GM19438 (cell line): Measurements from ENCODE around the gene DNAJC6.

Experiments used
- ATAC-seq: cut with Tn5 transposase; IDR thresholded peaks from one replicate; pipeline ENCODE4 v1.9.1; 2021; ENCODE audit warnings: low read depth; ENCODE audit not compliant: unreplicated experiment

DNAJC6 gene

GRCh38 chr1:65459397-65459768 lies 150.0 kb downstream of the DNAJC6 start:
- peak; percentile 64 for ATAC-seq
